Stimulated activated naive CD4-positive, alpha-beta T cell treated with Interleukin-2 at 50 U/mL for 16 hours (primary cell): ENCODE data around the gene SEC24D.
"Not testable (repeated sequence)": the region's sequence is repeated elsewhere in the genome, so short reads cannot be mapped to it uniquely, and the experiment has no call there.

Source experiments
- DNase-seq: peaks from one replicate; lab custom pipeline; 2025; lab: John Stamatoyannopoulos, UW

Gene SEC24D, protein sequence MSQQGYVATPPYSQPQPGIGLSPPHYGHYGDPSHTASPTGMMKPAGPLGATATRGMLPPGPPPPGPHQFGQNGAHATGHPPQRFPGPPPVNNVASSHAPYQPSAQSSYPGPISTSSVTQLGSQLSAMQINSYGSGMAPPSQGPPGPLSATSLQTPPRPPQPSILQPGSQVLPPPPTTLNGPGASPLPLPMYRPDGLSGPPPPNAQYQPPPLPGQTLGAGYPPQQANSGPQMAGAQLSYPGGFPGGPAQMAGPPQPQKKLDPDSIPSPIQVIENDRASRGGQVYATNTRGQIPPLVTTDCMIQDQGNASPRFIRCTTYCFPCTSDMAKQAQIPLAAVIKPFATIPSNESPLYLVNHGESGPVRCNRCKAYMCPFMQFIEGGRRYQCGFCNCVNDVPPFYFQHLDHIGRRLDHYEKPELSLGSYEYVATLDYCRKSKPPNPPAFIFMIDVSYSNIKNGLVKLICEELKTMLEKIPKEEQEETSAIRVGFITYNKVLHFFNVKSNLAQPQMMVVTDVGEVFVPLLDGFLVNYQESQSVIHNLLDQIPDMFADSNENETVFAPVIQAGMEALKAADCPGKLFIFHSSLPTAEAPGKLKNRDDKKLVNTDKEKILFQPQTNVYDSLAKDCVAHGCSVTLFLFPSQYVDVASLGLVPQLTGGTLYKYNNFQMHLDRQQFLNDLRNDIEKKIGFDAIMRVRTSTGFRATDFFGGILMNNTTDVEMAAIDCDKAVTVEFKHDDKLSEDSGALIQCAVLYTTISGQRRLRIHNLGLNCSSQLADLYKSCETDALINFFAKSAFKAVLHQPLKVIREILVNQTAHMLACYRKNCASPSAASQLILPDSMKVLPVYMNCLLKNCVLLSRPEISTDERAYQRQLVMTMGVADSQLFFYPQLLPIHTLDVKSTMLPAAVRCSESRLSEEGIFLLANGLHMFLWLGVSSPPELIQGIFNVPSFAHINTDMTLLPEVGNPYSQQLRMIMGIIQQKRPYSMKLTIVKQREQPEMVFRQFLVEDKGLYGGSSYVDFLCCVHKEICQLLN

DNA sequence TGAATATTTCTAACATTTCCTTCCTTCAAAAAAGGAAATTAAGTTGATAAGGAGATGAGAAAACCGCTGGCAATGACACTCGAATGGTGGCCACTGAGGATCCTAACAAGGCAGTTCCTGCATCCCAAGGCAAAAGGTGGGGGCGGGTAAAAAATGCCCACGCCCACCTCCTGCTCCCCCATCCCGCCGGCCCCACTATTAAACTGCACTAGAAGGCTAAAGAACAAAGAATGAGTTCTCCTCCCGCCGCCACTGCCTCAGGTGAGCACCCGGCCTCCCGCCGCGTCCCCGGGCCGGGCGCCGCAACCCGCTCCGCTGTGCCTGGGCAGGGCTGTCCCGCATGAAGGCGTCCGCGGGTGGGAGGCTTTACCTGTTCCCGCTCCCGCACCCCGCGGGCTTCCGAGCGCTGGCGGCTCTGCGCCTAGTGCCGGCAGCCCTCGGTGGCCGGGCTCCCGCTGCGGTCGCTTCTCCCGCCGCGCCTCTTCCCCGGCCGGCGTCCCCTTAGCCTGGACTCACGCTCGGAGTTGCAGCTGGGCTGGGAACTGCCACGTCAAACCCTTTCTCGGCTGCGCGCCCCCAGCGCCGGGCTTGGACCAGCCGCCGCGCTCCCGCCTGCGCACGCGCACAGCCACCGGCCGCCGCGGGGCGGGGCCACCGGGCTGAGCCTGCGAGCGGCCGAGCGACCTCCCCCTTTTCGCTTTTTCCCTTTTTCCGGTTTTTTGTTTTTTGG is at the start of gene SEC24D:
Gene SEC24D (minus strand): TSS at position 556 of the 730 bp plus-strand sequence. CDS start 2,430 bp downstream, outside the sequence.
- peak; percentile 82 for DNase-seq

DNA sequence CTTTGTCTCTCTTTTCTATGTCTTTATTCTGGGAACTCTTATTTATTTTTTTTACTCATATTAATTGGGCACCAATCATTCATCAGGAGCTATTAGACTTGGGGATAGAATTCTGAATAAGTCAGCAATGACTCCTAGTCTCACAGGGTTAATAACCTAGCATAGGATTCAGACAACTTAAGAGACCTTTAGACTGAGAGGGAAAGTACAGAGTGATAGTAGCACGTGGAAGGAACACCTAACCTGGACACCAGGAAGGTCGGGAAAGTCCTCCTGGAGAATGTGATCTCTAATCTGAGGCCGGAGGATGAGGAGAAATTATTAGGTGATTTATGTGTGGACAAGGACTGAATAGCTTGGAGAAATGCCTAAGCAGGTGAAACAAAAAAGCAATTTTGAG is 48.8 kb upstream of the SEC24D start:
- no peak for DNase-seq

DNA sequence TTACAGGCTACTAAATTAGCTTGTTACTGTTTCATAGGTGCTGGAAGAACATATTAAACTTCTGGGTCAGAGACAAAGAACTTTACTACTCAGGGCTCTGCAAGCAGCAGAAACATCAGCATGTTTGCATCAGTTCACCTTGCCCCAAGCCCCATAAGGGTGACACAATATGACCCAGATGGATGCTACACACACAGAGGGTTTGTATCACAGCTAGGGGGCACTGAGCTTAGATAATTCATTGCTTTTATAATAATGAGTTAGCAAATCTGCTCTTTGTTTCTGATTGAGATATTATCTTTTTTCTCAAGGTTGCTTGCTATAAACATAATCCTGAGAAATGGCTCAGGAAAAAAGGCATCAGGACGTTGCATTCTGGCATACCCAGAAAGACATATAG is 47.9 kb upstream of the SEC24D start:
- no peak for DNase-seq

DNA sequence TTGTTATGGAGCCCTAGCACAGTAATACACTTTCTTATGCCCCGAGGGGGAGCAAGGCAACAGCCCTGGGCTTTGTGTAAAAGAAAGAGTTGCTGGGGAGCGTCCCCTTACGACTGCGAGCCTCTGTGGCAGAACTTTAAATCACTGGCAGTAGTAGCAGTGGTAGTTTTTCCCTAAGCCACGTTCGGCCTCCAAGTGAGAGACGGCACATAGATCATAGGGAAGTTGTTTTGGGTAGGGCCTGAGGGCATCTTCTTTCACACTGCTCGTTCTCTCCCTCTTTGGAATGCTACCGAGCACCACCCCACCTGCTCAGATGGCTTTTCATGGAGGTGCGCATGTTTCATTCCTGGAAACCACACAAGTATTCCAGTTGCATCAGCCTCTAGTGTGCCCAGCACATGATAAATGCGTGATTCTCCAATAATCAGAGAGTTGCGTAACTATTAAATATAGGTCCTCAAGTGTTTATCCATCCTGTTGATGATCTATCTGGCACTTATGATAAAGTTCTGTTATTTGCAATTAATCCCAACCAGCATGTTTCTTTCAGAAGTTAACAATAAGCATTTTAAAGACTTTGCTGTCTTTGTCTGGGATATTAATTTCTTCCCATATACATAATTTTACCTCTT is 45.7 kb upstream of the SEC24D start:
- no peak for DNase-seq

DNA sequence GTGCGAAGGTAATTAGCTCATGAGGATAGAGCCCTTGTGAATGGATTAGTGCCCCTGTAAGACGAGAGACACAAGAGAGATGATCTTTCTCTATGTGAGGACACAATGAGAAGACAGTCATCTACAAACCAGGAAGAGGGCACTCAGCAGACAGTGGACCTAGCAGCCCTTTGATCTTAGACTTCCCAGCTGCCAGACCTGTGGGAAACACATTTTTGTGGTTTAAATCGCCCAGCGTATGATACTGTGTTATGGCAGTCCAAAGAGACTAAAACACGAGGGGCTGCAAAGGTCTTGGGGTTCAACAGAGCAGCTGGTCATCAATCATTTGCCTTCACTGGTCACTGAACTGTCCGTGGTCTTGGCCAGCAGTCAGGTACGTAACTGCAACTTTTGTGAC is 43.5 kb upstream of the SEC24D start:
- DNase-seq = no peak

DNA sequence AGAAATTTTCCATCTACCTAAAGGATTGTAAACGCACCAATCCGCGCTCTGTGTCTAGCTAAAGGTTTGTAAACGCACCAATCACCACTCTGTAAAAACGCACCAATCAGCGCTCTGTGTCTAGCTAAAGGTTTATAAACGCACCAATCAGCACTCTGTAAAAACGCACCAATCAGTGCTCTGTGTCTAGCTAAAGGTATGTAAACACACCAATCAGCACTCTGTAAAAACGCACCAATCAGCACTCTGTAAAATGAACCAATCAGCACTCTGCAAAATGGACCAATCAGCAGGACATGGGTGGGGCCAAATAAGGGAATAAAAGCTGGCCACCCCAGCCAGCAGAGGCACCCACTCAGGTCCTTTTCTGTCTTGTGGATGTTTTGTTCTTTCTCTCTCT is 42.6 kb upstream of the SEC24D start:
- not testable (repeated sequence) for DNase-seq

DNA sequence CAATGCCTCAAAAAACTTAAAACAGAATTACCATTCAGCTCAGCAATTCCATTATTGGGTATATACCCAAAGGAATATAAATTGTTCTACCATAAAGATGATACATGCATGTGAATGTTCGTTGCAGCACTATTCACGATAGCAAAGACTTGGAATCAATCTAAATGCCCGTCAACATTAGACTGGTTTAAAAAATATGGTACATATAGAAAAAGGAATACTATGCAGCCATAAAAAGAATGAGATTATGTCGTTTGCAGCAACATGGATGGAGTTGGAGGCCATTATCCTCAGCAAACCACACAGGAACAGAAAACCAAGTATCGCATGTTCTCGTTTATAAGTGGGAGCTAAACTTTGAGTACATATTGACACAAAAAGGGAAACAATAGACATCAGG is 41.9 kb upstream of the SEC24D start:
- no peak for DNase-seq

DNA sequence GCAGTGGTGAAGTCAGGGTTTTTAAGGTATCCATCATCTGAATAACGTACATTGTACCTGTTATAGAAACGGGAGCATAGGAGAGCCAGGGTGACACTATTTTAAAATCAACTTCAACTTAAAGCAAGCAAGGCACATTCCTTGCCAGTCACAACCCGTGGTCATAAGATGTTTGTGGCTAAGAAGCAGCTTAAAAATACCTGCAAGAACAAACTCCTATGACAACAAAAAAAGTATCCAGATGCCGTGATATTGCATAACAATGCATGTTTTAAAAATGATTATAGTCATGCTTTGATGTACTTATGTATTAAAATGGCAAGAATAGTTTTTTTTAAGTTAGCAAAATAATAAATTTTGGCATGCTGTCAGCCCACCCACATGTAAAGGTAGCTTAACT is 36.3 kb upstream of the SEC24D start:
- DNase-seq = no peak

DNA sequence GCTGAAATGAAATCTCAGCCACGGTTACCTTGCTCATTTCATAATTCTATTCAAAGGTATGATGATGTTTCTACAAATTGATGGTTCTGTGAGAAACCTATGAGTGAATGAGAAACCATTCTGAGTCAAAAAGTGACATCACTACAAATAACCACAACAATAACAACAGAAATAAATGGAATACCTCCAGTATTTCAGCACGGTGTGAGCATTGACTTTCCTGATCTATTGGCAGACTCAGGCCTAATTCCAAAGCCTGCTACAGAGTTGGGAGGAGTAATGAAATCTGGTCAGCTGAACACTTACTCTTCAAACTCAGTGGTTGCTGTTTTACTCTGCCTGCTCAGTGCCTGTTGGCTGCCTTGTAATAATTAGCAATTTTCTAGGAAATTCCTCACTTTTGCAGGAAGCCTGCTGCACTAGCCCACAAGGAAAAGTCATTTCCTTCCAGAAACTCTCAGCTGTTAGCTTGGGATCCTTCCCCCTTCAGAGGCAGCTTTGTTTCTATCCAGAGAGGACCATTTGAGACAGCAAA is 33.9 kb upstream of the SEC24D start:
- no peak for DNase-seq

DNA sequence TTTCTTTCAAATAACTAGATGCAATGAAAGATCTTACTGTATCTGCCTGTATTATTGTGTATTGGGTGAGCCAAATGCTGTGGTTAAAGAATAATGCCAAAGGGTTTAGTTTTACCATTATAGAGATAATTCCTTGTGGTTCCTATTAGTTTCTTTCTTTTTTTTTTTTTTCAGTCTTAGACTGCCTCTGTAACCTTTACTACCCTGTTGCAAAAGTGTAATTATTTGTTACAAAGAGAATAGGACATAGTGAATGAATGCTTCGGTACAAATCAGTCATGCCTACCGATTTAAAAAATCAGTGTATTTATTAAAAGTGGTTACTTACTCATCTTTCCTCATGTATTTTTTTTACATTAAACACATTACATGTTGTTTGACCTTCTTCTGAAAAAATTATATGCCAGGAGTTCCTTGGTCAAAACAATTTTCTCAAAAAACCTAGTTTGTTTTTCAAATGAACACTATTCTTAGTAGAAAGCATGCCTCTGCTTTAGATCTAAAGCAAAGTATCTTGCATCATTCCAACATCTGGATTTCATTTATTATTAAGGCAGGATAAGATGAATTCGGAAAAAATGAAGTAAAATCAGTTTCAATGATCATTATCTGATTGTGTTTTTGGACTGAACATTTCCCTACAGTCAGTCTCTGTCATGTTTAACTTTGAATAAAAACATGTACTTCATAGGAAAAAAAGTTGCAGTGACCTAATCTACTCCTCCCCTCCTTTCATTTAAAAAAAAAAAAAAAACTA is 31.6 kb upstream of the SEC24D start:
- DNase-seq = no peak

DNA sequence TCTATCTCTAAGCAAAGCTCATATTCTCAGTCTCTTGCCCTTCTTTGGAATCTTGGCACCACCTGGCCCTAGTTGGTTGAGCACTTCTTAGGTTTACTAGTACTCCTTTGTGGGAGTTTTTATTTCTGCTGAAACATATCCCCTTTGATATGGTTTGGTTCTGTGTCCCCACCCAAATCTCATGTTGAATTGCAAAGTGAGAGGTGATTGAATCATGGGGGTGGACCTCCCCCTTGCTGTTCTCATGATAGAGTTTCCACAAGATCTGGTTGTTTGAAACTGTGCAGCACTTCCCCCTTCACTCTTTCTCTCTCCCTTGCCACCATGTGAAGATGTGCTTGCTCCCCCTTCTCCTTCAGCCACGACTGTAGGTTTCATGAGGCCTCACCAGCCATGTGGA is 30.5 kb upstream of the SEC24D start:
- DNase-seq = no peak

DNA sequence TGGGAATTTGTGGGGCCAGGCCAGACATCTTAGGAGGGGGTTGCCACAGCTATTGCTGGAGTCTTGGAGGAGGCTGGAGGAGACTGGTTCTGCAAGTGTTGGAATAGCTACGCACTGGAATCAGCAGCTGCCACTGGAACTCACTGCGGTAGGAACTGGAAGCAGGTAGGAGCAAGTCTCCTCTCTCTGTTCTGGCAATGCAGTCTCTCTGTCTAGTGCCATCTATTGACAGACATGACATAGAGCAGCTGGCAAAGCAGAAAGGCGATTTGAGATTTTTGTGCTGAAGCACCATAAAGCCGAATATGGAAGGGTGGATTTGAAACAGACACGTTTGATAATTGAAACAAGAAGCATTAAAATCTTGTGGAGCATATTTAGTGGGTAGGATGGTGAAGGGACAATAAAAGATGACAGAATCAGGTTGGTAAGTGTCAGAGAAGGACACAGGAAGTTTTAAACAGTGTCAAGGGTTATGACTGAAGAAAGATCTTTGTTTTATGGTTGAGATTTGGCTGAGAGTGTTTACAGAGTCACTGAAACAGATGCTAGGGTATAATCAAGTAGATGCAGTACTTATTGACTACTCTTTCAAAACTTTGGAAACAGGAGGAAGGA is 29.3 kb upstream of the SEC24D start:
- DNase-seq = no peak

DNA sequence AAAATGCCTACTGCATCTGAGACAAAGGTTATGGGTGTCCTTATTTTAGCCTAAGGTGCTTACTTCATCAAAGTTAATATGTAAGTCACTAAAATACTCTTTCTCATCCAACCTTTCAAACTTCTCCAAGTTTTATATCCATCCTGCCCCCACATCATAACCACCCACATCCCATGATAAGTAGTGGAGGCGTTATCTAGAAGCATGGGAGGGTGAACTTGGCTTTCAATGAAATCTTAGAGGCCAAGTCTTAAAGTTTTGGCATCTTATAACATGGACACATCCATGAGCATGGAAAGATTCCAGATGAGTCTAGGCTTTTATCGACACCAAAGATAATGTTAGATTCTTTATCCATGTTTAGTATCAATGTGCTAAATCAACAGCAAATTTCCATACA is 22.9 kb upstream of the SEC24D start:
- no peak for DNase-seq

DNA sequence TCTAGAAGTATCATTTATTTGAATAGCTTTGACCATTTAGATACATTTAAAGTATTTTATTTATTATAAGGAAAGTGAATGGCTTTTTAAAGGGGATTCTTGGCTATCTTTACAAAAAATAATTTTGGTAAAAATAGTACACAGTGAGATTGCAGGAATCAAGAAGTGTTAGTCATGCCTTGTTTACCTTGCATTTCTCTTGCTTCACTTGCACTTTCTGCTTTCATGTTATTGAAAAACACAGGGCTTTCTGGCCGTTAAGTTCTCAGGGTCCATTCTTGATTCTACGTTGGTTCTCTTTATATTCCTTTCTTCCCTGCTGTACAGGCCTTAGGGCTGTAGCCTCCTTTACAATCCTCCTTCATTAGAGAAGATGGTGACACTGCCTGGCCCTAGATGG is 21.8 kb upstream of the SEC24D start:
- DNase-seq = no peak

DNA sequence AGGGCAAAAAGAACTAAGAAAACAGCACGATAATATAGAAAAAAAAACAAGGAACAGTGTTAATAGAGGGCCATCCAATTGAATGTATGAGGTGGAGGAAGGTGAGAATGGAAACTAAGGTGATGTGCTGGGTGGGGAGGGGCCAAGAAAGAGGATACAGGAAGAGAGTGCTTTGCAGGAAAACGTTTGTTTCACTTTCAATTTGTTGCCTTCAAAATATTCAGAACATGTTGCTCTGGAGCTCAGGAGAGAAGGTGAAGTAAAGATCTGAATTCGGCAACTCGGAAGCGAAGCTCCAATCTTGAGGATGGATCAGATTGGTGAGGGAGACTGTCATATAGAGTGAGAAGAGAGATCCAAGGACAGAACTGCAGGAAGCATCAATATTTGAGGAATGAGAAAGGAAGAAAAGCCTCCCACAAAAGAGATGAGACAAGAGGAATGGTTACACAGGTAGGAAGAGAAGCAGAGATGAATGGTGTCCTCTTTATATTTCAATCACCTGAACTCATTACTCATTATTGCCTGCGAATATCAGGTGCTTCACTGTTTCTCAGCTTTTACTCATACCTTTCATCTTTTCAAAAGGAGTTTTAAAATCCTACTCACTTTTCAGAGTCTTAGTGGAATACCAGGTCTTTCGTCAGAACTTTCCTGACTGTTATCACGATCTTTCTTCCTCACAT is 14.7 kb upstream of the SEC24D start:
- DNase-seq = peak; percentile 7

DNA sequence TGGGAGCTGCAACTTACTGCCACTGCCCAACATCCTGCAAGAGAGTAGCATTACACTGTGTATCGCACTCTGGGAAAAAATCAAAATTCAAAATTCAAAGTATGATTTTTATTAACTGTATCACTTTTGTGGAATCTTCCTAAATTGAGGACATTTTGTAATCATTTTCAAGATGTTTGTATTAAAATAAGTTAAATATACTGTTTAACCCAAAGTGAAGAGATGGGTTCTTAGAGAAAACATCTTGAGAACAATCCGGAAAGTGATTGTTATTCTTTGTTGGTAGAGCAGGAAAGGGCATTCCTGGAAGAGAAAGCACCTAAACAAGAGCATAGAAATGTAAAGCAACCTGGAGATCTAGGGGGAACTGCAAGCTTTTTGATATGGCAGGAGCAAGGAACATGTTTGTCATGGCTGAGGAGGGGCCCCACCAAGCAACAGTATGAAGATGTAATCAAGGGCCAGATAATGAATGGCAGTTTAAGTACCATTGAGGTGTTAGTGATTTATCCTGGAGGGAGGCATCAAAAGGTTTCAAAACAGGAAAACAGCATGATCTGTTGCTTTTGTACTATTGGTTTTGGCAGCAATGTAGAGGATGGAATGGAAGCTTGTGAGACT is 14.1 kb upstream of the SEC24D start:
- DNase-seq = no peak

DNA sequence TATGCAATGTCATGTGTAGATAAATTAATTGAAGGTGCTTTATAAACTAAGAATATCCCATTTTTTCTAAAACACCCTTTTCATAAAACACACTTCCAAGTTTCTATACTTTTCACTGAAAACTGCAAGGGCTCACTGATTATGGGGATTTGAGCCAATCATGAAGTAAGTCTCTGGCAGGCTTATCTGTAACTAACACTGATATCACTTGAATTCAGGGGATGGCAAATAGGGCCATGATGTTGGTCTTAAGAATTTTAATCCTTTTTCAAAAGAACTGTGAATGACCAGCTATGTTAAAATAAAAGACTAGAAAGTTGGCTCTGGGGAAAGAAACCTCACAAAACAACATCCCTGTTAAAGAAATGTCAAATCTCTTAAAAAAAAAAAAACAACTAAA is 13.0 kb upstream of the SEC24D start:
- DNase-seq = no peak

DNA sequence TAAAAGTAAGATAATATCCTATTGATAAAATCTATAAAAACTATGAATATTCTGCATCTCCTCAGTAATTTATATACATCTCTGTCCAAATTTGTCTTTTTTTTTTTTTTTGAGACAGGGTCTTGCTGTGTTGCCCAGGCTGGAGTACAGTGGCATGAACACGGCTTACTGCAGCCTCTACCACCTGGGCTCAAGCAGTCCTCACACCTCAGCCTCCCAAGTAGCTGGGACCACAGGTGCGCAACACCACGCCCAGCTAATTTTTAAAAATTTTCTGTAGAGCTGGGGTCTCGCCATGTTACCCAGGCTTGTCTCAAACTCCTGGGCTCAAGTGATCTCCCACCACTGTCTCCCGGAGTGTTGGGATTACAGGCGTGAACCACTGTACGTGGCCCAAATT is 12.3 kb upstream of the SEC24D start:
- DNase-seq = no peak

DNA sequence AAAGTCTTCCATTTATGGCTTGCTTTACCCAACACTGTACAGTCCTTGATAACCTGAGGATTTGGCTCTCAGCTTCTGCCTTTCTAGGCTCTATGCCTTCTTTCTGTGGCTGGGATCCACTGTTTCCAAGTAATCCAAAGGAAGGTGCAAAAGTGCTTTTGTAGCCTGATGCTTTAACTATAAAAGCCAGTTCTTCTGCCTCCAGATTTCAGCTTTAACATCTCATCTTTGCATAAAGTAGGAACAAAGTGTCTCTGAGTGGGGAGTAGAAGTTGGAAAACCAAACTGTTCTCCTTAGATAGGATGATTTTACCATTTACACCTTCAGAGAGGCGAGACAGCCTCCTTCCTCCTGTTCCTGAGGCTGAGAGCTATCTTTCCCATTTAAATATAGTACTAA is 11.1 kb upstream of the SEC24D start:
- no peak for DNase-seq
